Caco-2 (cell line): Measurements from ENCODE around the gene WDR17. TPM values are rescaled to one million over a fixed set of nuclear protein-coding genes. Genes with fewer than 3 reads are reported as not detected.

Experiments used
- BruUV-seq: library from RNA; stranded (reverse); fragments of 400-500 nt; replicated peaks from 2 replicates; lab custom pipeline; 2021; lab: Mats Ljungman, UMichigan
- CTCF ChIA-PET: fragments of 300-600 bp; sonication (Branson Sonifier 250); formaldehyde crosslinking; loops from one replicate; lab custom pipeline; 2022; ENCODE audit warnings: antibody characterized with exemption; lab: Charles Lee
- POLR2A ChIA-PET: fragments of 300-600 bp; sonication (Branson Sonifier 250); formaldehyde crosslinking; loops from one replicate; lab custom pipeline; 2022; ENCODE audit warnings: antibody characterized with exemption; lab: Charles Lee
- DNase-seq, 2 experiments: peaks; one replicate each; pipeline versions ENCODE4 v3.0.0 to v3.0.0-alpha.2; 2020 to 2022
- H3K27me3 ChIP-seq: replicated peaks from 2 replicates; pipeline ENCODE4 v1.6.0; 2011; ENCODE audit warnings: low read length; ENCODE audit not compliant: control insufficient read depth, insufficient read depth
- H3K36me3 ChIP-seq: 2 replicates; pipeline ENCODE4 v1.5.1; 2011; ENCODE audit warnings: low read length; ENCODE audit not compliant: control insufficient read depth, insufficient read depth
- H3K4me1 ChIP-seq: fragments of 250-450 bp; sonication (Bioruptor Pico); 2 replicates; pipeline ENCODE4 v1.5.1; 2020; ENCODE audit warnings: mild to moderate bottlenecking
- H3K4me3 ChIP-seq: 2 replicates; pipeline ENCODE4 v1.5.1; 2011; ENCODE audit warnings: low read depth, mild to moderate bottlenecking, control low read depth, low read length
- H3K9me3 ChIP-seq: fragments of 250-450 bp; sonication (Bioruptor Pico); 2 replicates; pipeline ENCODE4 v1.5.1; 2020; ENCODE audit warnings: mild to moderate bottlenecking, moderate library complexity
- H3K27ac Mint-ChIP-seq: one replicate; pipeline ENCODE4 v1.8.0; 2022; ENCODE audit warnings: mixed read lengths; ENCODE audit not compliant: unreplicated experiment
- H3K27me3 Mint-ChIP-seq: one replicate; pipeline ENCODE4 v1.8.0; 2022; ENCODE audit warnings: mixed read lengths; ENCODE audit not compliant: insufficient read depth, unreplicated experiment
- H3K36me3 Mint-ChIP-seq: one replicate; pipeline ENCODE4 v1.8.0; 2022; ENCODE audit warnings: mild to moderate bottlenecking, mixed read lengths; ENCODE audit not compliant: insufficient read depth, unreplicated experiment
- H3K4me1 Mint-ChIP-seq: one replicate; pipeline ENCODE4 v1.8.0; 2022; ENCODE audit warnings: low read depth, mixed read lengths; ENCODE audit not compliant: unreplicated experiment
- H3K4me3 Mint-ChIP-seq: one replicate; pipeline ENCODE4 v1.8.0; 2022; ENCODE audit warnings: mild to moderate bottlenecking, moderate library complexity, mixed read lengths; ENCODE audit not compliant: unreplicated experiment
- H3K9me3 Mint-ChIP-seq: one replicate; pipeline ENCODE4 v1.8.0; 2022; ENCODE audit warnings: mixed read lengths; ENCODE audit not compliant: unreplicated experiment
- CTCF ChIP-seq, 2 experiments: fragments of 200-600 bp in 1 of 2; IDR thresholded peaks; 1 replicate in 1 of 2; 2 replicates in 1 of 2; pipeline versions ENCODE4 v1.5.1 to v1.8.0; 2011 to 2022; ENCODE audit warnings: antibody characterized with exemption in 1 of 2, control low read depth in 1 of 2, inconsistent platforms in 1 of 2, low read depth in 1 of 2, low read length in 1 of 2, mild to moderate bottlenecking in 1 of 2, moderate library complexity in 1 of 2; ENCODE audit not compliant: insufficient read depth in 1 of 2, severe bottlenecking in 1 of 2, unreplicated experiment in 1 of 2
- intact Hi-C: fragments of 100-400 bp; cut with micrococcal nuclease; formaldehyde crosslinking; loops from one replicate; pipeline ENCODE4 v1.10.0; 2022; ENCODE audit not compliant: unreplicated experiment
- total RNA-seq: library from RNA; stranded (reverse); gene quantifications from 2 replicates; pipeline ENCODE4 v1.2.3, GENCODE V29; 2022

WDR17 gene
- total RNA-seq, 1 experiment from 2014 or later = 0.52 TPM

- no peak overlapping the region for H3K4me3 ChIP-seq
- H3K27me3 ChIP-seq = no peaks in the 10 kb centered on the region
- intact Hi-C loops = no loop called here
- Mint-ChIP-seq H3K27ac (no peak overlapping the region), H3K4me3 (no peak overlapping the region), H3K36me3 (no peaks in the 10 kb centered on the region), H3K4me1 (no peaks in the 10 kb centered on the region), H3K27me3 (no peaks in the 10 kb centered on the region), H3K9me3 (peaks cover 4% of the 10 kb centered on the region)
- TF ChIP-seq CTCF (IDR thresholded peaks at IDR 0.05; ENCODE audit: insufficient read depth in 1 of 2, low read depth in 1 of 2, low read length in 1 of 2, severe bottlenecking in 1 of 2, unreplicated experiment in 1 of 2) = no peak
- ChIA-PET CTCF (no interaction called here), POLR2A (no interaction called here)
- no peaks in the 10 kb centered on the region for H3K9me3 ChIP-seq
- DNase-seq = no peak
- H3K36me3 ChIP-seq = no peaks in the 10 kb centered on the region
- no TSS peak for BruUV-seq
- no peaks in the 10 kb centered on the region for H3K4me1 ChIP-seq
Measured at GRCh38 chr4:176084769-176085168, 19.1 kb downstream of the WDR17 start.

GRCh38 chr4:176090115-176090514 is 24.5 kb downstream of the WDR17 start:
- Mint-ChIP-seq H3K36me3 (no peaks in the 10 kb centered on the region), H3K4me3 (no peak overlapping the region), H3K4me1 (no peaks in the 10 kb centered on the region), H3K27ac (no peak overlapping the region), H3K9me3 (peaks cover 13% of the 10 kb centered on the region), H3K27me3 (no peaks in the 10 kb centered on the region)
- intact Hi-C loops = no loop called here
- Histone ChIP-seq H3K27me3 (no peaks in the 10 kb centered on the region), H3K36me3 (no peaks in the 10 kb centered on the region), H3K4me3 (no peak overlapping the region), H3K9me3 (no peaks in the 10 kb centered on the region; the same call in 1 of the 2 replicates), H3K4me1 (no peaks in the 10 kb centered on the region)
- DNase-seq = no peak
- no TSS peak for BruUV-seq
- no peak for TF ChIP-seq CTCF (IDR thresholded peaks at IDR 0.05; ENCODE audit: insufficient read depth in 1 of 2, low read depth in 1 of 2, low read length in 1 of 2, severe bottlenecking in 1 of 2, unreplicated experiment in 1 of 2)
- CTCF ChIA-PET = no interaction called here
- POLR2A ChIA-PET = no interaction called here

GRCh38 chr4:176099314-176099713 is 33.7 kb downstream of the WDR17 start:
- no peak for TF ChIP-seq CTCF (IDR thresholded peaks at IDR 0.05; ENCODE audit: insufficient read depth in 1 of 2, low read depth in 1 of 2, low read length in 1 of 2, severe bottlenecking in 1 of 2, unreplicated experiment in 1 of 2)
- no peaks in the 10 kb centered on the region for H3K36me3 ChIP-seq
- no peaks in the 10 kb centered on the region for H3K9me3 Mint-ChIP-seq
- H3K27me3 Mint-ChIP-seq = no peaks in the 10 kb centered on the region
- H3K27me3 ChIP-seq = no peaks in the 10 kb centered on the region
- H3K4me1 ChIP-seq = no peaks in the 10 kb centered on the region
- no peaks in the 10 kb centered on the region for H3K36me3 Mint-ChIP-seq
- intact Hi-C loops = no loop called here
- H3K4me1 Mint-ChIP-seq = no peaks in the 10 kb centered on the region
- no TSS peak for BruUV-seq
- POLR2A ChIA-PET = no interaction called here
- no peak for DNase-seq
- no peak overlapping the region for H3K4me3 Mint-ChIP-seq
- no peaks in the 10 kb centered on the region for H3K9me3 ChIP-seq
- H3K27ac Mint-ChIP-seq = no peak overlapping the region
- CTCF ChIA-PET = no interaction called here
- no peak overlapping the region for H3K4me3 ChIP-seq
